8988T (cell line): ENCODE data around the gene MAP3K4.

Source experiments
- DNase-seq: peaks from one replicate; pipeline ENCODE4 v3.0.0; 2011

Gene MAP3K4

DNA sequence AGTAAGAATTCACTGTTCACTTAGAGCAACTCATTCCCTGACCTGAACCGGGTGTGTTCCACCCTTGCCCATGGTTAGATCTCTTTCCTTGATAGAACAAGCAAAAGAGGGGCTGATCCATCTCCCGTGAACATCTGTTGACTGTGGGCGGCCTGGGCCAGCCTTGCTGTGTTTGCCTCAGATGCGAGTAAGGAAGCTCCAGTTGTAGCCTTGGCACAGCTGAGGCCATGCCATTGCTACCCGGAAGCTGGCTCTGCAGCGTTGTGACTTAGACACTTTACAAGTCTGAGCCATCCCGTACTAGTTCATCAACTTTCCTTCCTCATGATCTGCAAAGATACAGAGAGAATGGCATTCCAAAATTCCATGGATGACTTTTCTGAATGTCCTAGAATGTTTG is 139.0 kb downstream of the MAP3K4 start:
- DNase-seq = no peak

DNA sequence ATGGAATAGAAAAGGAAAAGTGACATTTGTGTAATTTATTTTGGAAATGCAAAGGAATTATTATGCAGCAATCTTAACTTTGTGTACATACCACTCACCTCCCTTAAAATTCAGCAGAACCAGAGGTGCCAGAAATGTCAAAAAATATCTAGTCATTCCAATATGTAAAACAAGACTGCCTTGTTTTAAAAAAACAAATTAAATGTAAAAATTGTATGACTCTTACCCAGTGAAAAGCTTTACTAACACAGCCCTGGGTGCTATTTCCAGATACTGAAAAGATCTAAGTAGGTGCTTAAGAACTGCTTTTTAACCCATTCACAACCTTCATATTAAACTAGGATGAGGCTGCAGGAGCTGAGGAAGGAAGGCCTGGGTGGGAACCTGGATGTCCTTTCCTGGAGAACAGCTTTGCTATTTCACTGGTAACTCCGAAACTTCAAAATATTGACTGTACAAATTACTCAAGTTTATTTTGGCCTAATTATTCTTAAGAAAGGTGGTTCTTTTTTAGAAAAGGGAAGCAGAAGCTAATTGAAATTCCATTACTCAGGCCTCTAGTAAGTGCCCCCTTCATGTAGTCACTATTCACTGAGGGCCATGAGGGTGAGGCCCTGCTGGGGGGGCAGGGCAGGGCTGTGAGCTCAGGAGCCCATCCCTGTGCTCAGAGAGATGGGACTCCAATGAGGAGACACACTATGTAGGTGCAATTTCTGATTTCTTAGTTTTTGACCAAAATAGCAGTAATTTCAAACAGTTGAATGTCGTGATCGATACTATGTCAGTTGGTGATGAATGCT is 139.6 kb downstream of the MAP3K4 start:
- DNase-seq = no peak

DNA sequence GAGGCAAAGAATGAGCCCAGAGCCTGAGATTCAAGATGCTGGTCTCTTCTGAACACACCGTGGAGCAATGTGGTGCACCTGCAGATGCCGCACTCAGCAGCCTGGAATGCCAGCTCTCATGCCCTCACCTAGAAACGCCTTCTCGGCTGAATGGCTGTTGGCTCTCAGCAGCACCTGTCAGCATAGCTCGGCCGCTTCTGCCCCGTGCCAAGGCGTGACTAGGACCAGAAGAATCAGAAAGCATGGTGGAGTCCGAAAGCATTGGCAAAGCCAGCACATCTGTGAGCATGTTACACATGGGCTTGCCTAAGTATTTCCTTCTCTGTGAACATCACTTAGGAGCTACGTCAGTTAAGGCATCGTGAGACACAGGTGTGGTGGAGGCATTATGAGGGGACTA is 140.8 kb downstream of the MAP3K4 start:
- DNase-seq = no peak

DNA sequence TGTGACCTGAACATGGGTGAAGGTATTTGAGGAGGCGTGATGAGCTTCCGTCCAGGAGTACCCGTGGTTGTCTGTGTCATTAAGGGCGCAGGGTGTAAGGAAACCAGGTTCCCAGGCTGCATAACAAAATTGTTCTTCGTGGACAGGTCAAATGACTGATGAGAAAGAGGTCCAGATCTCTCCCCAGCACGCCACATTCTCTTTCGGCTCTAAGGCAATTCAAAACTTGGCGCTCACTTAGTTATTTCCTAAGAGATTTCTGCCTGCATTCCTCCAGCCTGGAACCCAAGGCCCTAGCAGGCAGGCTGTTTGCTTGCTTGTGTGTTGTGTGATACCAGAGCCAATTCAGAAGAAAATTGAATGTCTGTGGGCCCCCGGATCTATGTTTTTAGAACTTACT is 142.4 kb downstream of the MAP3K4 start:
- DNase-seq = no peak

DNA sequence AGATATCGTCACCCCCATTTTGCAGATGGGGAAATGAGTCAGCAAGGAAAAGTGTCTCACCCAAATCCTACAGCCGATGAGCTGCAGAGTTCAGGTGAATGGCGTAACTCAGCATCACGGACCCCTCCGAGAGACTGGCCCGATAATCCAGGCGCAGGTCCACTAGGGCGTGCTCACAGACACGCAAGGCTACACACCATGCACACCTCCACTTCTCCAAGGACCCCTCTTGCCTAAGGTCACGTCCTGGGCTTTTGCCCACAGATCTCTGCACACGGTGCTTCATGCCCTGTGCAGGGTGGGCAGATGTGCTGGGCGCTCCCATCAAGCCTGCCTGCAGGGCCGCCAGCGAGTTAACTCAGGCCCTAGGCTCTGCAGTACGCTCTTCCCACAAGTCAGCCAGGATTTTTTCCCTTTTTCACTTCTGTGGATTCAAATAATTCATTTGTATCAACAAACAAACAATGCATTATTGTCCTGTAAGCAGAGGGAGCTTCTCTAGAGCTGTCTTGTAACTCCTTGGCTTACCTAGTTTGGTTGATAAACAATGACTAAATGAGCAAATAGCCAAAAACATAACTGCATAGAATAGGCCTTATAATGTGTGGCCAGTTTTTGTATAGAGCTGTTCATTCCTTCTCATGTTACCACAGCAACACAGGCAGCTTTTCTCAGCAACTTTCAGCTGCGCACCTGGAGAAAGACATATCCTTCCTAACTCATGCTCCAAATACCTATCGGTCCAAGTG is 143.2 kb downstream of the MAP3K4 start:
- no peak for DNase-seq

DNA sequence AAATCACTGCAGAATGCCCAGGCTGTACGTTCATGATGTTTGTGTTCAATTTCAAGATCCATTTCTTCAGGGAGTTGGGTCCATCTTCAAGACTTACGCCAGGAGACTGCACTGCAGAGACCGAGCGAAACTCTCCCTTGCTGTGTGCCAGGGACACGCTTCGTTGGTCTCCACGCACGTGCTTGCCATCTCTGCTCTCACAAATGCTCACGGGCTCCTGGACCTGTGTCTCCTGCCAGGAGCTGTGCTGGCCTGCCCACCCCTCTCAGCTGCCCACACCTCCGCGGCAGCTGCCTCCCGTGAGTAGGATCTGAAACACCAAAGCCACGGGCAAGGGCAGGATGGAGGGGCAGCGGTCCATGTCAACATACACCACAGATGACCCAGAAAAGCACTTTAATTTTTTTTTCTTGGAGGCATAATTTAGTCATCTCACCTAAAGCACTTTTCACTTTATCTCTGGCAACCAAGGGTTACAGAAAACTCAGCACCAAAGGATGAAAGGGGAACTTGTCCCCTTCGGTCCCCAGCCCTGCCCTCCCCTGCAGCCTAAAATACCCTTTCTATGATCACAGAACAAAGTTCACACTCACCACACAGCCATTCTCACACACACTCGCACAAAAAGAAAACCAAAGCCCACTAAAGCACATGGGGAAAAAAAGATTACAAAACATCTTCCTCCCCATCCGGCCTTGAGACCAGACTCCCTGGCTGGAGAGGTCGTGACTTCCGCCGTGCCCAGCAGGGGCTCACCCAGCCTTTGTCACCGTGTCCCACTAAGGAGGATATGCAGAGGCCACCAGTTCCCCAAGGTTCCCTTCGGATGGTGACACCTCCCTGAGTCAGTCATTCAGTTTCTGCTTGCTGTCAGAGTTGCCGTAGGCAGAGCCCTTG is 144.4 kb downstream of the MAP3K4 start:
- no peak for DNase-seq

DNA sequence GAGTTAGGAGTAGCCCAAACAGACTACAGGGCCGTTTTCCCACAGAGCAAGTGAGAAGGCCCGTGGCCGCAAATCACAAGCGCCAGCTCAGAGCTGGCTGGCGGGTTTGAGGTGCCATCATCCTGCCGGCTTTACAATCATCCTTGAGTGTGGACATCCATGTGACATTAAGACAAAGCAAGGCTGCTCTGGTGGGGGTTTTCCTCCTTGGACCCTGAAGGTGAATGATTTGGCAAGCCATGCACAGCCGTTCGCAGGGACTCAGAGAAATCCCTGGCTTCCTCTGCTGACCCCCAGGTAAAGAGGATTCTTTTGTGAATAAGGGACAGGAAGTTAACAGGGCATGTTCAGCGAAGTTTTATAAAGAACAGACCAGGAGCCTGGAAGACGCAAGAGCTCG is 145.1 kb downstream of the MAP3K4 start:
- no peak for DNase-seq

DNA sequence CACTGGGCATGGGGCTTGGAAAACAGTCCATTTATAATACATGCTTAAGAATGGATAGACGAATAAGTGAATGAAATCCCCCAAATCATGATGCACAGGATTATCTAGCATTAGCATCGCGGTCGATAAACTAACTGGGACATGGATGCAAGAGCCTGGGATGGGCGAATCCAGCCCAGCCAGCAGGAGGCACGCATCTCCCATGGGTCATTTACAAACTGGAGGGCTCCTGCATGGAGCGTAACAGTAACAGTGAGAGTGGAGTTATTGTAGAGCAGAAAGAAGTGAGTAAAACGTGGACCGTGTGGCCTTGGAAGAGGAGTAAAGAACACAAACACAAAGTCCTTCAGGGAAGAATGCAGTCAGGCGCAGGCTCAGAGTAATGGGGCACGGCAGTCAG is 145.8 kb downstream of the MAP3K4 start:
- no peak for DNase-seq

DNA sequence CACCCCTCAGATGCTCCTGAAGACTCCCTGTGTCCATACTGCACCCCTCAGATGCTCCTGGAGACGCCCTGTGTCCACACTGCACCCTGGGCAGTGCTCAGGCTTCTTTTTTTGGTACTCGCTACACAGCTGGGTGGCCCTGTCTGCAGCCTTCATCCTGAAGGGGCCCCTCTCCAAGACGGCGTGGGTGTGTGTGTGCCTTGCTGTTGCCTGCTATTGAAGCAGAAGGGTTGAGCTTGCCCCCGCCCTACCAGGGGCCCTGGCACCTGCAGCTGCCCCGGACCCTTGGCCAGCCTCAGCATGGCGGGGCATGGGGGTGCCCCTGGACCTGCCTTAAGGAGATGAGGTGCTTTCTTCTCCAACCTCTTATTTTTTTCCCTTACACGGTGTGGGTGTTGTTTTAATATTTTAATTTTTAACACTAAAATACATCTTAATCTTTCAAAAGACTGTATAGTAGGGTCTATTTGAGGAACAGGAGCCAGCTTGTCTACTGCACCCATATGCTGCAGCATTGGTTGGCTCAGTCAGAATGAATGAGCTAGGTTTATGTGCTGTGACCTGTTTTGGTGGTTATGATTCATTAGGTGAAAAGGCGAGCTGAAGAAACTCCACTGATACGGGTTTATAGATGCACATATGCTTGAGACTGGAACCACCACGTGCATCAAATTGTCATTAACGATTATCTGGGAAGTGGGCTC is 146.4 kb downstream of the MAP3K4 start:
- DNase-seq = no peak

DNA sequence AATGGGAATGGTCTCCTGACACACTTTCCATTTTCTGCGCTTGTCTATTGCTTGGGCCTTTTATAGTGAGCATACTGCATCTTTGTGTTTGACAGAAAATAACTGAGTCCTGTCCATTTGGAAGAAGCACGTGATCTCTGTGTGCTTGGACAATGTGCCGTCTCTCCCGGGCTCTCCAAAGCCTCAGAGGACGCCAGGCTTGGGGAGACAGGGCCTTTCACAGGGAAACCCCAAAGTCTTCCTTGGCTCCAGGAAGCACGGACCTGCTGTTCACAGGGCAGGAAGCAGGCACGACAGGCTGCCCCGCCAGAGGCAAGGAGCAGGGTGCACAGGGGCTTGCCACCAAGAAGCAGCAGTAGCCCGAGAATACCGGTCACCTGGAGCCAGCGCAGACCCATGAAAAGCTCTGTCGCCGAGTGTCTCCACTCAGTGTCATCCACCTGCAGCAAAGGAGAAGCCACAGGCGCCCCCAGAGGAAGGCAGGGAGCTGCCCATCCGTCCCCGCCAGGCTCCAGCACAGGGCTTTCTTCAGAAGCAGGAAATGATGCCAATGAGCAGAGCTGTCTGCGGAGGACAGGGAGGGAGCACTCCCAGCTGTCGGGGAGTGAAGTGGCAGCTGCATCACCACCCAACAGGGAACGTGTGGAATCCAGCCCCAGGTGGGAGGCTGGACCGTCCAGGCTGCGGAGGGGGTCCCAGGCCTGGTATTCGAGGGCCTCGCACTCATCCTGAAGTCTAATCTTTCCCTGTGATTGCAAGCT is 147.2 kb downstream of the MAP3K4 start:
- DNase-seq = no peak

DNA sequence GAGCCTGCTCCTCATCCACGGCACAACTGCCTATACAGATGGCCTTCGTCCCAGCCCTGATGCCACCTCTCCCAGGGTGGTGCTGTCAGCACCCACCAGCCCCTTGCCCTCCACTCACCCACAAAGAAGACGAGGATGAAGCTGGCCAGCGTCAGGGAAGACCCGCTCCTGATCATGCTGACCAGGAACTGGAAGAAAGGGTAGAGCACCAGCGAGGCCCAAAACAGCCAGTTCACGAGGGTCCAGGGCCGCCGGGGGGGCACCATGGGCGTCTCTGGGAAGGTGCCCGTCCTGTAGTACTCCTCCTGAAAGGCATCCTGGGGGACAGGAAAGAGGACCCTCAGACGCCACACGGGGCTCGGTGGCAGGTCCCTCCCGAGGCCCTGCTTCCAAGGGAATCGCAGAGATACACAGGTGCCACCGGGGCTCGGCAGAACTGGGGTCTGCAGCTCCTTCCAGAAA is 147.8 kb downstream of the MAP3K4 start:
- DNase-seq = no peak

DNA sequence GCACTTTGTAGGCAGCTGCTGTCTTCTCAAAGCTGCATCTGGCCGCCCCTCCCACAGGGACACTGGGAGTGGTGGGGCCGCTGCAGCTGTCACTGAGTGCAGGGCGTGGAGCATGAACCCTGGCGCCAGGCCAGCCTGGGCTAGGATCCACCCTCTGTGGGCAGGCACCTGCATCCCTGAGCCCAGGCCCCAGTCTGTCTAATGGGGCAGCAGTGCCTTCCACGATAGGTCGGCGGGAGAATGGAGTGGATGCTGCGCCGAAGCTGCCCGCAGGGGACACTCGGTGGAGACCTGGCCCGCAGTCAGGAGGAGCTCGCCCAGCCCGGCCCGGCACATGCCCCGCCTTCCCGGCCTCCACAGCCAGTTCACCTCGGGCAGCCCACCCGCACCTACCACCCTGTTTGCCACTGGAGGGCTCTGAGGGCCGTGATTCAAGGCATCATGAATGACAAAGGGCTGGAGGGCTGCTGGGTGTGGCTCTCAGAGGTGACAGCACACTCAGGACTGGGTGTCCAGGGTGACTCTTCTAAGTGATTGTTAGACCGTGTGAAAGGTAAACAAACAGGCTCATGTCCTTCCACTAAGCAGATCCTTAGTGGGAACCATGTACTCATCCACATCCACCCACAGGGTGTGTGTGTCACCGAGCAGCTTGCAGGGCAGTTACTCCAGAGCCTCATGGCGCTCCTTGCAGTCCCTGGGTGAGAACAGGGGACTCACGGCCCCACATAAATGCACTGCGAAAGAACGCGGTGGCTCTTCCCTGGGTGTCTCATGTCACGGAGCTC is 148.4 kb downstream of the MAP3K4 start:
- no peak for DNase-seq

DNA sequence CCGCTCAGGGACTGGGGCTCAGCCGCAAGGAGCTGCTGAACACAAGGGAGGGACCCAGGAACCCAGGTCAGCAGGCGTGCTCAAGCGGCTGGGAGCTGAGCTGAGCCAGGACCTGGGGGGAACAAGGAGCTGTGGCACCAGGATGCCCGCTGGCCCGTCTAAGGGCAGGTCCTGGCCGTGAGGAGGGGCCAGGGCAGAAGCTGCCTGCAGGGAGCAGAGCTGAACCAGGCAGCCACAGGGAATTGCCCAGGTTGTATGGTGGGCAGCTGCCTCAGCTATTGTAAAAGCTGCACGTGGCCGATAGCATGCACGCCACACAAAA is 148.9 kb downstream of the MAP3K4 start:
- DNase-seq = no peak

DNA sequence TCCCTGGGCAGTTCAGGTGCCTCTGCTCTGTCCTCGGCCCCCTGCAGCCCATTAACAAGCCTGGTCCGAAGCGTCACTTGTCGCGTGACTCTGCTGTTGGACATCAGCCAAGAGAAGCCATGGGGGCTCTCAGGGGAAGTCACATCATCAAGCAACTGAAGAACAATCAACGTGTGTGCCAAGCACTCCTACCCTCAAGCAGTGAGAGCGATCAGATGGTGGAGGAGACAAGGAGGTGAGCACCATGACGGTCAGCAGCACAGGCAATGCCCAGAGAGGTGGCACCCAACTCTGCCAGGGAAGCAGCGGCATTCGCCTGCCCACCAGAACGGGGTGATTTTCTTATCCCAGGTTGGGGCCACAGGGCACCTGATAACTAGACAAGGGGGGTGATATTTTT is 149.6 kb downstream of the MAP3K4 start:
- no peak for DNase-seq

DNA sequence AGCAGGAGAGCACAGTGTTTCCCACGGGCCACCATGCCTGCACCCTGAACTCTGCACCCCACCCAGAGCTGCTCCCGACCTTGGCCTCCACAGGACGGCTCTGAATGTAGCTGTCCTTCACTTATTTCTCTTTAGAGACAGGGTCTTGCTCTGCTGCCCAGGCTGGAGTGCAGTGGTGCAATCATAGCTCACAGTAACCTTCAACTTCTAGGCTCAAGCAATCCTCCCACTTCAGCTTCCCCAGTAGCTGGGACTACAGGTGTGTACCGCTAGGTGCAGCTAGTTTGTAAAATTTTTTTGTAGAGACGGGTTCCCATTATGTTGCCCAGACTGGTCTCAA is 151.4 kb downstream of the MAP3K4 start:
- DNase-seq = no peak

DNA sequence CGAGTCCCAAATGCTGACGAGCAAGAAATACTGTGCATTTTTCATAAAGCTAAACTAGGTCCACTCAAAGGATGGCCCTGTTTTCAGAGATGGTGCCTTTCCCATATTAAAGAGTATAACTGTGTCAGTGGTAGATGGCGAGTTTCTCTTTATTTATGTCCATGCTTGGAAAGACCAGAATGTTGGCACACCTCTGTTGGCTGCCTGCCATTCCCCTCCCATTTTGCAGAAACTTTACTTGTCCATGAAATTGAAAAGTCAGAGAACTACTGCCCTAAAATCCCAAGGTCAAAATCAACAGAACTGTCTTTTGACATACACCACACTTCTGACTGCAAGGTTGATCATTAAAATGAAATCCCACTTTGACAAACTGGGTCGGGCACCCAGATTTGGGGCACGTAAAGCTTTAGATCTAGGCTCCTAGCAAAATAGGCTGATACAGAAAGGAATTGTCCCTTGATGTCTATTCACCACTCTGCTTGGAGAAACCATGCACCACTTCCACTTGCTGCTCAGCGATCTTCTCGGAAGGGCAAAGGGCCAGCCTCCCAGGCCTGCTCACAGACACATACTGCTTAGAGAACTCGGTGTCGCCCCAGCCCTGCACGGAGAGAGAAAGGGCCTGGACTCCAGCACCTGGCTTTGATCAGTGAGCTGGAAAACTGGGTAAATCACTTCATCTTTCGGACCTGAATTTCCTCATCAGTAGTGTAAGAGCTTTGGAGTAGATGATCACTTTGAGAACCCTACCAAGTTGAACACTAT is 152.3 kb downstream of the MAP3K4 start:
- DNase-seq = no peak

DNA sequence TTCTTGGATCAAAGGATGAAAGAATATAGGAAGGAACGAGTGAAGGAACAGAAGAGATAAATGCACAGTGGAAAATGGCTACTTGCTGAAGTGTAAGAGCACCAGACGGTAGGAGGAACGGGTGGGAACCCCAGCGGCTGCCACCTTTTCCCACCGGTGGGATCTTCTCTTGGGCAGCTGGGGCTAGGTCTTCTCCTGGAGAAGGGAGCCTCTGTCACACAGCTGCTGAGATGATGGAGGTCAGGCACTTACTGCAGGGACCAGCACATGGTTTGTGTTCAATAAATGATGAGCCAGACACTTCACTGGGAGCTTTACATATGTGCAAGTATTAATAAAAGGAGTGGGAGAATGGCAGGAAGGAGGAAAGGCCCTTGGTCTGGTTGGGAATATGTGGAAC is 158.6 kb downstream of the MAP3K4 start:
- no peak for DNase-seq

DNA sequence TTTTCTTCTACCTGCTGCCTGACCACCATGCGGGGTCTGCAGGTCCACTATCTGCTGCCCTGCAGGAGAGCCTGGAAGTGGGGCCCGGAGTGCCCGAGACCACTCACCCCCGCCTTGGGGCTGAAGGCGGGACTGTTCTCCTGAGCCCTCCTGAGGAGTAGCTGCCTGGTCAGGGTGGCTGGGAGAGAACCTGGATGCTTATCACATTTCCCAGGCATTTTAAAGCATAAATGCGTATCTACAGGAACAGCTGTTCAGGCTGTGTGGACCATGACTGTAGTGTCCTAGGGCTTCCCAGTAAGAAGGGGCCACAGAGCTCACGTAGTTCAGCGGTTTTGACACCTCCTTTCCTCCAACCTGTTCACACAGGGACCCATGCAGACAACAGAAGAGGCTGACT is 159.0 kb downstream of the MAP3K4 start:
- no peak for DNase-seq

DNA sequence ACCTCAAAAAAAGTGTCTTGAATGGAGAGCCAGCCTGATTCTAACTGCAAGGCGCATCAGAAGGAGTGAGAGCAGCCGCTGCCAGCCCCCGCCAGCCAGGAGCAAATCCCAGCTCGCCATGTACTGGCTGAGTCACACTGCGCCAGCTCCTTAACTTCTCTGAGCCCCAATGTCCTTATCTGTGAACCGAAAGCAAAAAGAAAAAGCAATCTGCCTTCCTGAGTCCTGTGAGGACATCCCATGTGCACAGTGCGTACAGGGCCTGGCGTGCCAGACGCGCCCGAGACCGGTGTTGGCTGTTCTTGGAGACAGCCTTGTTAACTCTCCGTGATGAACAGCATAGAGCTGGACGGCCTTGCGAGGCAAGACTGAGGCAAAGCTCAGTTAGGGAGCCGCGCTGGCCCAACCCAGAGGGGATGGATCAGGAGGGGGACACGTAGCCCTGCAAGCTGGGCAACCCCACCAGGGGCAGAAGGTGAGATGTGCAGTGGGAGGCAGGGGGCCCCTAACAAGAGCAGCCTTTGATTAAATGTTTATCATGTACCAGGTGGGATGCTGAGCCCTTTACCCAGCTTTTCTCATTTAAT is 159.6 kb downstream of the MAP3K4 start:
- DNase-seq = no peak
